ENCODE data around the gene SCUBE1.

SCUBE1 gene

GRCh38 chr22:43325176-43325575, 18.0 kb downstream of the SCUBE1 start:
- no peak for DNase-seq

DNA sequence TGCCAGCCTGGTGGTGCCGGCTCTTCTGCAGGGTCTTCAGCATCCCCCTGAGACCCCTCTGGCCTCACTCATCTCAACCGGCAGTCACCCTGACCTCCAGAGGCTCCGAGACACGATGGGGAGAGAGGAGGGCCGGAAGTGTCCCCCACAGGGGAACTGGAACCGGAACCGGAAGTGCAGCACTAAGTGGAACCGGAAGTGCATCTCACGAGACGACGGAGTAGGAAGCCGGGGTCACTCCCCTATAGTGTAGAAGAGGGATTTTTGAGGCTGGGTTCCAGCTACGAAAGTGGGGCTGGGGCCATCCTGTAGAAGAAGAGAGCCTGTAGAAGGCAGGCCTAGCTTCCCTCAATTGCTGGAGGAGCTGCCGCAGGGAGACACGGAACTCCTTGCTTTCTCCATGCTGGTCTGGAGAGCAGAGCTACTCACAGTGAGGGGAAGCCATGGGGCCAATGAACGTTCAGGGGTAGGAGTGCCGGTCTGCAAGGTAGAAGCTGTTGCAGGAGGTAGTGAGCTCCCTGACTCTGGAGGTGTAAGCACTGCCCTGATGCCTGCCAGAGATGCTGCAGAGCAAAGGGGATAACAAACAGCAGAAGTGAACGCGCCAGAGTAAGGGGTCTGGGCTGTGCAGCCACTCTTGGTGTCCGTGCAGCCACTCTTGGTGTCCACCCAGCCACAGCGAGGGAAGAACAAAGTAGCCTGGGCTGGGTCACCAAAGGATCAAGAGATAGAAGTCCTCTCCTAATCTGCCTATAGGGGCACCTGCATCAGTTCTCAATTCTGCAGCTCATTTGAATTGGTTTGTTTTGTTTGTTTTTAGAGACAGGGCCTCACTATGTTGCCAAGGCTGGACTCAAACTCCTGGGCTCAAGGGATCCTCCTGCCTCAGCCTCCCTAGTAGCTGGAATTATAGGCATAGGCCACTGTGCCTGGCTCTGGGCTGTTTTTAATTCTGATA, 21.9 kb downstream of the SCUBE1 start:
- no peak for DNase-seq

- no peak for DNase-seq
Measured at GRCh38 chr22:43319661-43320486, 23.3 kb downstream of the SCUBE1 start.

DNA sequence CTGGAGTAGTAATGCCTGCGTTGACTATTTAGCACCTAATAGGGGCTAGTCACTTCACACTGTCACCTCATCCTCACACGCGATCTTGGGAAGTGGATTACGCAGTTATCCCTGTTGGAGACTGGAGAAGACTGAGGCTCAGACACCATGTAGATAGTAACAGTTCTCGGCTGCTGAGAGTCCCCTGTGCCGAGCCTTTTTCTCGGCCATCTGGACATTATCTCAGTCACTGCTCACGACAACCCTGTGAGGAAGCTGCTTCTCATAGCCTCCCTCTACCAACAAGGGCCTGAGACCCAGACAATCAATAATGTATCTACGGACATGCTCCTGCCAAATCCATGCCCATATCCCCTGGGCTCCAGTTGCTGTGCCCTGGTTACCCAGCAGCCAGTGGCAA, 25.9 kb downstream of the SCUBE1 start:
- no peak for DNase-seq

DNA sequence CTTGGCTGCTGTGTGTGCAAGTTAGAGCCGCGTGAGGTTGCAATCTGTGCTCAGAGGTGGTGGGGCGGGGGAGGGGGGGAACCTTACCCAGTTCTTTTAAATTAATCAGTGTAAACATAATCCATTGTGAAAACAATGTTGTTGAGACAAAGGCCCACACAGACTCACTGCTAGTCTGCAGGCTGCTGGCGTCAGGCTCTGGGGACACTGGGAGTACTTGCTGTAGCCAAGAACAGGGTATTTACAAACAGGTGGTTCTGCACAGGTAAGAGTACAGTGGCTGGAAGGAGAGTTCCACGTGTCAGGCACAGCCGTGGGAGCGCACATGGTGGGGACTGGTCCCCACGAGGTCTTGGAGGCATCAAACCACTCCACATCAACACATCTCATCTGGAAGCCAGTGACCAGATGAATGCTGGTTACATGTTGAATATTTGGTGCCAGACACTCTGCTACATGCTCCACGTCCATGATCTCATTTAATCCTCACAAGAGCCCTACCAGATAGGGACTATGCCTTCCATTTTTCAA, 27.4 kb downstream of the SCUBE1 start:
- DNase-seq = peak; percentile 12

DNA sequence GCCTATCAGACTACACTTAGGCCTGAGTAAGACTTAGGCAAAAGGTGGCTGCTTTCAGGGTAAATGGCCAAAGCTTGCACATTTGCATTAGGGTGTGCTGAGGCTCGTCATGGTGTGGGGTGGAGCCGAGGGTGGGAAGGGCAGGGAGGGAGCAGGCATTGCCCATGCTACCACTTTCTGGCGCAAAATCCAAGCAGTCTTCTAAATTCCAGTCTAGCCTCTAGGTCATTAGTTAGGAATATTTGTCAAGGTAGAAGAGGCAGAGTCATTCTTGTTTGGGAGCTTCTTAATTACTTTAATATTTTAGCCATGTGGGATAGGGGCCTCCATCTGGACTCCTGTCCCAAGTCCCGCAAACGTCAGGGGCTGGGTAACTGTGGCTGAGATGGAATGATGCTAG, 28.6 kb downstream of the SCUBE1 start:
- DNase-seq = no peak

DNA sequence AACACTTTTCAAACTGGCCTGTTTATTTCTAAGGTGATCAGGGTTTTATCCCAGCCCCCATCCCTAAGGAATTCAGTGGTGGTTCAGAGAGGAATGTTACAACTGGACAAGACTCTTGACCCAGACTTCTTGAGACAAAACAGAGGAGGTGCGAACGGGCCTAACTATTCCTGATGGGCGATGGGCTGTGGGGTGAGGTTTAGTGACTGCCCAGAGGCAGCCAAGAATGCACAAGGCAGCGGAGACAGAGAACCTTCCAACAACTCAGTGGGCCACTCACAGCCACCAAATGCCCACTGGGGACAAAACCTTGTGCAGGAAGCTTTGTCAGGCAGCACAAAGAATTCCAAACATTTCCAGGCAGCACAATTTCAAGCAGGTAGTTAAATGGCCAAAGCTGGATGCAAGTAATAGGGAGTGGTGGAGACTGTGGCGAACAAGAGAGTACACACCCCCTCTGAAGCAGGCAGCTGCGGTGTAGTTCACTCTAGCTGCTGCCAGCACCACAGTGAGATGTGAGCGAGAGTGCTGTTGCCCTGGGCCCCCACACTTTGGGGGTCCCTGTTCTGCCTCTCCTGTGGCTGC, 29.2 kb downstream of the SCUBE1 start:
- no peak for DNase-seq

- no peak for DNase-seq
Measured at GRCh38 chr22:43313244-43313889, 29.8 kb downstream of the SCUBE1 start.

GRCh38 chr22:43312608-43313007, 30.6 kb downstream of the SCUBE1 start:
- DNase-seq = no peak

- DNase-seq = no peak
Measured at GRCh38 chr22:43310798-43311197, 32.4 kb downstream of the SCUBE1 start.

- DNase-seq = no peak
Measured at GRCh38 chr22:43310311-43310710, 32.9 kb downstream of the SCUBE1 start.

DNA sequence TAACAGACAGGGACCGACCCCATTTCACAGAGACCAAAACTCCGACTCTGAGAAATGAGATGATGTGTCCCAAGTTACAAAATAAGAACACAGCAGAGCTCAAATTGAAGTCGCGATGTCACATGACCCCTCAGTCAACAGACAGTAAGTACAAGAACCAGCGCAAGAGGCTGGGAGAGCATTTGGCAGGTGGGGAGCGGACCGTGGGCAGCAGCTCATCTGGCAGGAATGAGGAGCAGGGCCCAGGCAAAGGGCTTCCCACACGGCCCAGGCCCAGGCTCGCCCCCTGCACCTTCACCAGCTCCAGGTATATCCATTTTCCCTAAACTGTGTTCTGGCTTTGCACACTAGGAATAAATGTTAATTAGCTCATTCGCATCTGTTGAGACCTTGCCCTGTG, 34.3 kb downstream of the SCUBE1 start:
- no peak for DNase-seq

DNA sequence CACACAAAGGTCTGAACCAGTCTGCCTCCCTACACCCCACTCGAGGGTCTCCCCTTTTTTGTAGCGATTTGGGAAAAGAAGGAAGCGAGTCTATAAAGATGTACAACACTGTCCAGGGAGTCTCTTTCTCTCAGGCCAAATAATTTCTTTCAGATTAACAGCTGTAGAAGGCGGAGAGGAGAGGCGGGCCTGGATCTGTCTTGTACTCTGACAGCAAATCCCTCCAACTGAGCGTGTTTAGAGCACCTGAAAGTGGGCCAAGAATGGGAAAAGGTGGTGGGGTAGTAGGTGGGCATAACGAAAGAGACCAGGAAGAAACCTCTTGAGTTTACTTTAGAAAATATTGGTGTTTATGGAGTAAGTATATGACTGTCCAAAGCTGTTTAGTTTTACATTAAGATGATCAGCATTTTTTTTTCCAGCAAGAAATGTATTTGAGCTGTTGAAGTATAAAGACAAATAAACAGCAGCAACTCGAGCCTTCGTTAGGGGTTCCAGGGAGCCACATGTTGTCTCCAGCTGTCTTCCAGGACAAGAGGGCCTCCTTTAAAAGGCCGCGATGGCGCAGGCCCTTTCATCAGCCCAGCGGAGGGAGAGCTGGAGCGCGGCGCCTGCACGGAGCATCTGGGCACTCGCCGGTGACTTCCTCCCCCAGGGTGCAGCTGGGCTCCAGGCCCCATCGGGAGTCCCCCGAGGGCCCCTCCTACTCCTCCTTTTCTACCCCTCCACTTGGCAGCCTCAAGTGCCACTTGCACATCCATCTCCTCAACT, 34.9 kb downstream of the SCUBE1 start:
- no peak for DNase-seq

- no peak for DNase-seq
Measured at GRCh38 chr22:43305806-43306205, 37.4 kb downstream of the SCUBE1 start.

GRCh38 chr22:43304831-43305590, 38.2 kb downstream of the SCUBE1 start:
- no peak for DNase-seq

DNA sequence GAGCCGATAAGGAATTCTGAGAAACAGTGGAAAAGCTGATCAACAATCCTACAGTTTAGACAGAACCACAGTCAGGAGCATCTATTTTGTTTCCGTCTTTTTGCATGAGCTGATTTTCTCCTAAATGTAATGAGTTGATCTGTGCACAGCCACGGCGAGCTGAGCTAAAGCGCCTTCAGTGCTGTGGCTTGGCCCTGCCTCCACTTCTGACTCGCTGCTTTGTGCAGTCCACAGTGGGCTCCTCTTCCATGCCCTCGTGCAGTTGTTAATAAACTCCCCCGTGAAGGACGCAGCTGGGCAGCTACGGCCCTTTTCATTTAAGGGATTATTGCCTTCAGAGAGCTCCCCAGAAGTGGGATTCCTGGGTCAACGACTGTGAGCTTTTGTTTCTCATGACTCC, 39.4 kb downstream of the SCUBE1 start:
- DNase-seq = no peak

DNA sequence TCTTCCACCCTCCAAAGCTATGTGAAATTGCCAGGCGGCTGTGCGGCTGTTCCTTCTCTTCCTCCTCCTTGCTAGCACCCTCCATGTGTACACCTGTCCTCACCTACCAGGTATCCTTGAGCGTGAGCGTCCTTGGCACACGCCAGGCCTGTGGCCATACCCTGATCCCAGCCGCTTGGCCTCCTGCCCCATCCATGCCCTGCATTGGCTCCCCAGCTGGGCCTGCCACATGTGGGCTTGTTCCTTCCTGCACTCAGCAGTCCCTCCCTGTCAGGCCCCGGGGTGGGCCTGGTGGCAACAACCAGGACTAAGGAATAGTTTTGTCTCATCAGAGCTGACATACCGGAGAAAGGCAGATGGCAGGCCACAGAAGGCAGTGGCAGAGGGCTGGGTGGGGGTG, 40.0 kb downstream of the SCUBE1 start:
- DNase-seq = no peak

DNA sequence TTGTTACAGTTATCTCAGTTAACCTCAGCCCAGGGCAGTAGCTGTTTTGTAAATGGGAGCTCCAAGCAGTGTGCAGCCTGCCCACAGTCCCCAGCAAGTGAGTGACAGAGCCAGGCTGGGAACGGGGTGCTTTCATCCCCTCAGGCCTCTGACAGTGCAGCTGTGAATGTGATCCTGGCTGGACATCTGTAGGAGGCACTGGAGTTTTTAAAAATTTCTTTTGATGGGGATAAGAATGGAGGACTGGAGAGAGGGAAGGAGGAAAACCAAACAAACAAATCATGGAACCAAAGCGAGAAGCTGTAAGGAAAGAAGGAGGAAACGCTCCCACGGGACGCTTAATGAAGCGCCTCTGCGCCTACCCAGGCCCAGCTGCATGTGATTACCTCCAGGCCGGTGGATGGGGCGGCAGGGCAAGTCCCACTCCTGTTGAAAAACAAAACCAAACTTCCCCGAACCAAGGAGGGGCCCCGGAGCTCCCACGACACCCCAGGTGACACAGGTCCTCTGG, 40.6 kb downstream of the SCUBE1 start:
- no peak for DNase-seq

- DNase-seq = no peak
Measured at GRCh38 chr22:43301866-43302265, 41.3 kb downstream of the SCUBE1 start.

DNA sequence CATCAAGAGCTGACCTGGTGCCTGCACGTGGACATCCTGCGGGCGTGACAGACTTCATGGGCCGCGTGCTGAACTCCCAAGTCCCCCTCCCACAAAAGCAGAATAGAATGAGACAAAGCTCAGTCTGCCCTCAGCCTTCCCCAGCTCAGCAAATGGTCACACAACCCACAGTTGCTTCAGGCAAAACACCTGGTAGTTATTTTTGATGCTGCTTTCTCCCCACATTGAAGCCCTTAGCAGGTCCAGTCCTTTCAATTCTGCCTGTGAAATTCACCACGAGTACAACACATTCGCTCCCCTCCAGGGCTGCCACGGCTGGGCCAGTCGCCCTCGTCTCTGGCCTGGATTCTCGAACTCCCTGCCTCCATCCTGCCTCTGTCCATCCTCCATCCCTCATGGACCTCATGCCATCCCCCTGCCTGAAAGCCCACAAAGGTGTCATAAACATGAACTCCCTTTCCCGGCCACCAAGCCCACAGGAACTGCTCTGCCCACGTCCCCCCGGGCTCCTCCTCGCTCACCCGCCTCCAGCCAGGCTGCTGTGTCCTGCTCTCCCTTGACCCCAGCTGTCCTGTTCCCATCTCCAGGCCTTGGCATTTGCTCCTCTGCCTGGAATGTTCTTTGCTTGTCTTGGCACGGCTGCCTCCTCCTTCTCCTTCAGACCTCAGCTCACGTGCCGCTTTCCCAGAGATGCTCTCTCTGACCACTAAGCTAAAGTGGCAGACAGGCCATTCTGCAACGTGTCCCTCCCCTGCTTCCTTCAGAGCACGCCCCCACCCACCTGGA, 42.1 kb downstream of the SCUBE1 start:
- no peak for DNase-seq

Measured in NCI-H774 (cell line).